Cerebellar cortex (tissue), 1 donor: ENCODE data around the gene YARS1.

Experiments used
- DNase-seq: peaks from one replicate; pipeline ENCODE4 v3.0.0-alpha.2; 2015; ENCODE audit warnings: low spot score

The YARS1 gene

DNA sequence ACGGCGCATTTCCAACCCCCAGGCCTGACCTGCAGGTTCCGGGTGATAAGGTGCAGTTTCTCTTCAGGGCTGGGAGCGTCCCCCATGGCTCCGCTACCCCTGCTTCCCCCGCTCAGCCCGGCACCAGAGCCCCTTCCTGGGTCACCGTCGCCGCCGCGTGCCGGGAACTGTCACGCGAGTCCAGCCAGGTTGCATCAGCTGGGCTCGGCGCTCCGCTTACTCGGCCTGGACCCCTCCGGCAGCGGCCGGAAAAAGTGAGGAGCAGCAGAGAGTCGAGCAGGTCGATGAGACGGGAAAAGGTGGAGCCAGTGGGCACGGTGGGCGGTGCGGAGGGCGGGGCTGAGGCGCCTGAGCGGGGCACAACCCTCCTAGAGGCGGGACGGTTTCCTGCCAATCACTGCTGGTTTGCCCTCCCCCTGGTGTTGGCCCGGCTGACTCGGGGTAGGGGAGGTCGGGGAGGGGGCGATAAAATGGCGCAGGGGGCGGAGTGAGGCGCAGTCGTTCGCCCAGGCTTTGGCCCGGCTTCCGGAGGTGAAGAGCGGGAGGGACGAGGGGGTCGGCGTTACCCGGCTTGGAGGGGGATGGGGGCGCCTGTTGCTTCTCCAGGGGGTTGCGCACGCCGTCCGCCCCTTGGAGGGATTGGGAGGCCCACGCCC lies at the start of gene YARS1, which contains the start of gene S100PBP:
Gene YARS1, minus strand, starts transcription at position 200 of the 656 bp plus-strand sequence. Its CDS starts 114 bp downstream, at position 86.
Gene S100PBP, plus strand, starts transcription at position 495 of the 656 bp plus-strand sequence. CDS start 8,447 bp downstream, outside the sequence.
- peak; percentile 99 for DNase-seq

GRCh38 chr1:32865639-32866405 lies 48.7 kb upstream of the YARS1 start:
- DNase-seq, result no peak

- no peak for DNase-seq
Observed at GRCh38 chr1:32864375-32865019, 47.3 kb upstream of the YARS1 start.

DNA sequence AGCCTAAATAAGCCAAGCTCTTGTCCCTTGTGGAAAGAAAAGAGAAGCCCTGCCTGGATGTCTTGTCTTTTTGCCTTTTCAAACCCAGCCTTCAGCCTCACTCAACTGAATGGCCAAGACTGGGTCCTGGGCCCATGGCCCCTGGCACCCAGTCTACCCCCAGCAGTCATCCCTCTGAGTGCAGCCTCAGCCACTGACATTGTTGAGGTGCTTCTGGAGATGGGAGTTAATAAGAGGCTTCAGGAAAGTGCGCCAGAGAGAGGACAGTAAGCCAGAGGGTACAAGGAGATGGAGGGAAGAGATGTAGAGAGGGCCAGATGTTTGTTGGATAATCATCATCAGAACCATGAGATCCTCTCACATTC lies 46.7 kb upstream of the YARS1 start:
- no peak for DNase-seq

DNA sequence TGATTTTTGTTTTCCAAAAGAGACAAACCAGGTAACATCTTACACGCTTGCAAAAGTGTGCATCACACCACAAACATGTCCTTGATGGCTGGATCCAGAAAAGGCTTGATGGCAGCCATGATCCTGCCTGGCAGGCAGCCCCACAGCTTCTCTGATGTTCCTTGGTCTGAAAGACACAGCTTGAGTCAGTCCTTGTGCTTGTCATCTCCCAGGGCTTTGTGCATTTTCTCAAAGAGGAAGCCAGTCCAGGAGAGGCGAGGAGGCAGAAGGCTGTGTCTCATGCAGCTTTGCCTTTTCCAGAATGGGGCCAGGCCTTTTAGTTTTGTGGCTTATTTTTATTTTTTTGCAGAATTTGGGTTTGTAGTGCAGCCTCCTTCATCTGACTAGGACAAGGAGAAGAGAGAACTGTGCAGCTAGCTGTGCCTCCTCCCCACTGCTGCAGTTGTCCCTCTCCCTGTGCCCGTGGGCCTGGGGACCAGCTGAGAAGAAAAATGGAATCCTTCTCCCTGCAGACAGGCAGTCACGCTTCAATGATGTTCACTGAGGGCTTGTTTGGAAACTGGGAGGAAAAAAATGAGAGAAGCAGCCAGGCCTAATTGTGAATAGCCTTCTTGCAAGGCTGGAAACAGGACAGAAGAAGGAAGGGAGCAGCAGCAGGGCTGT lies 46.2 kb upstream of the YARS1 start:
- DNase-seq, result no peak

- peak; percentile 93 for DNase-seq
Observed at GRCh38 chr1:32861904-32862695, 44.9 kb upstream of the YARS1 start.

DNA sequence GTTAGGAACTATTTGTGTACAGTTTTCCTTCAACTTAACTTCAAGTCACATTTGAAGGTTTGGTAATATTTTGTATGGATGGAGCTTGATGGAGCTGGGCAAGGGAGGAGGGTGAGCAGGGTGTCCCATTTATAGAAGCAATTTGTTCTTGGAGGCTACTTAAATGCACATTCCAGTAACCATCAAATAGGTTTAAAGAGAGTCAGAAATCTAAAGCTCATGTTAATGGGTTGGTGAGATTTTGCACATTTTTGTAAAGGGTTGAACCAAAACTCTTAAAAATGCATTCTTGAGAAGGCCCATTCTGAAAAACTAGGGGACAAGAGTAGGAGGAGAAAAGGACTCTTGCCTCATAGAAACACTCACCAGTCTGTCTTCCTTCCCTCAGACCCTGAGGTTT lies 43.4 kb upstream of the YARS1 start:
- no peak for DNase-seq

GRCh38 chr1:32859915-32860314 lies 42.8 kb upstream of the YARS1 start:
- no peak for DNase-seq

GRCh38 chr1:32858791-32859190 lies 41.6 kb upstream of the YARS1 start:
- DNase-seq, result no peak

- DNase-seq, result no peak
Observed at GRCh38 chr1:32858136-32858535, 41.0 kb upstream of the YARS1 start.

DNA sequence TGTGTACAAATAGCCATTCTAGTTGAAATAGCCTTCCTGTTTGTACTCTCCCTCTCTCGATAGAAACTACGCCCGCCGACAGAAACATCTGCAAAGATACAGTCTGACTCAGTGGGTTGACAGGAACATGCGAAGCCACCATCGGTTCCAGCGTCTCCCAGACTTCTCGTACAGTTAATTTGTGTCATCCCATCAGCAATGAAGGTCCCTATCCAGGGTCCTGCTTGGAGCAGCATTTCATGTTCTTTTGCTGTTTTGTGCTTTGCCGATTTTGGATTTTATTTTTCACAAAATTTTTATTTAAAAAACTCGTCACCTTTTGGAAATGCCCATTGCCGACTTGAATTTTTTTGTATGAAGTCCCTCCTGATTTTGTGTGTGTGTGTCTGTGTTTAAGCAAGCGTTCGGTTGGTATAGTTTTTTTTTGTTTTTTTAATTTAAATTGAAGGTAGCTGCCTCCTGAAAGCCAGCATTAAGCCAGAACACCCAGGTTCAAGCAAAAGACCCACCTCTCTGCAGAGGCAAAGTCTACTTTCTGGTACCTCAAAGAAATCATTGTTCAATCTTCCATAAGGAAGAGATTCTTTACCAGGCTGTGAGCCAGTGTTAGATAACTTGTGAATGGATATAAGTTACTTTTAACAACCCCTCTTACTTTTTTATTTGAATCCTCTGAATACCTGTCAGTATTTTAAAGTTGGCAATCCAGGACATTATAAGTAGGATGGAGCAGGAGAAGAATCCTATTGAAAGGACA lies 38.9 kb upstream of the YARS1 start:
- DNase-seq, result no peak

GRCh38 chr1:32848354-32849063 lies 31.4 kb upstream of the YARS1 start:
- DNase-seq, result no peak

GRCh38 chr1:32831878-32832277 lies 14.7 kb upstream of the YARS1 start:
- DNase-seq, result no peak

DNA sequence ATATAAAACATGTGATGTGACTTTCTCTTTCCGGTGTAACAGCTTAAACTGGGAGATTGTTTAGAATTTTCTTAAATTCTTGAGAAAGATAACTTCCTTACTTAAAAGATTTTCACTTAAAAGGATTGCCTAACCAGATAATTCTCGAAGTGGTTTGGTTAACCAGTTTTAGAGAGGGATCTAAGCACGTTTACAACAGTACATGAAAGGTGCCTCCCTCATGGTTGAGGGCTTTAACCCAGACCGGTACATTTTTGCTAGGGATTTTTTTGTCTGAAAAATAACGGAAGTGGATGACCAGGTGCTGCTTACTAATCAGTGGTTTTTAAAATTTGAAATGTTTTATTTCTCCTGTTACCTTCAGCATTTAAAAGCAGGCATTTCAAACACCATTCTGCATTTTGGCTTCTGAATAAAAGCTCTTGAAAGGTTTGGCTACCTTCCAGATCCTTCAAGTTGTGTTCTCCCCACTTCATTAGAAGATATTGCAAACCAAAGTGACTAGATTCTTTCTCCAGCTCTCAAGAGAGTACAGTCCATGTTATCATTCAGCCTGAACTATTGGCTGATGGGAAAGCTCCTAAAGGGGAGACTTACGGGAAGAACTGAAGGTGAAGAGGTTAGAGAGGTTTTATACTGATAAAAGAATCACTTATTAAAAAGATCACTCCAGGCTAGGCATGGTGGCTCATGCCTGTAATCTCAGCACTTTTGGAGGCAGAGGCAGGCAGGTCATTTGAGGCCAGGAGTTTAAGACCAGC lies 13.1 kb upstream of the YARS1 start:
- no peak for DNase-seq

DNA sequence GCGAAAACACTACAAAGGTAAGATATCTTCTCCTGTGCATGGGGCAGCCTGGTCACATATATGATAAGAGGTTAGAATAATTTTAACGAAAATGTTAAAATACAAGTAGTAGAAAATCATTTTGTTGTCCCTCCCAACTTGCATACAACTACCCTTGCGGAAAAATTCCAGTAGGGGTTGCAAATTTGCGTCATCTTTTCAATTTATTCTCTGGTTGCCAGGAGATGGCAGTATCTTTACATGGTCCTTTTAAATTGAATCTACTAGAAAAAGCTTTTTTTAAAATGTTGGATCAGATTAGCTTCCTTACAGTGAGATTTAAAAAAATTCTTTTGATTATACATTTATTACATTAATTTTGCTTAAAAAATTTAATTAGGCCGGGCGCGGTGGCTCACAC lies 11.2 kb upstream of the YARS1 start:
- DNase-seq, result peak; percentile 66

DNA sequence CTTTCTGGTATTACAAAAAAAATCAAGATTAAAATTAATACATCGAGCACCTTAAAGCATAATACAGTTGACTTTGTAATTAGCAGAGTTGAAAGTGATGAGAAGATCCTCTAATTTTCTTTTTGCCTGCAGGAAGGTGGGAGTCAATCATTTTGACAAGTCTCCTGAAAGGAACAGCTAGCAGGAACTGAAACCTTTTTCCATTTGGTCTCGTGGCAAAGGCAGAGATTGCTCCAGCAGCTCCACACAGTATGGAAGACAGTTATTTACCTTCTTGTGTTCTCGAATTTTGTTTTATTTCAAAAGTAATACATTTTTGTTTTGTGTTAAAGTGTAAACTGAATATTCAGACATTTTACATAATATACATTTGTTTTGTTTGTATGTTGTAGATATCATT lies 8.0 kb upstream of the YARS1 start:
- DNase-seq, result no peak

DNA sequence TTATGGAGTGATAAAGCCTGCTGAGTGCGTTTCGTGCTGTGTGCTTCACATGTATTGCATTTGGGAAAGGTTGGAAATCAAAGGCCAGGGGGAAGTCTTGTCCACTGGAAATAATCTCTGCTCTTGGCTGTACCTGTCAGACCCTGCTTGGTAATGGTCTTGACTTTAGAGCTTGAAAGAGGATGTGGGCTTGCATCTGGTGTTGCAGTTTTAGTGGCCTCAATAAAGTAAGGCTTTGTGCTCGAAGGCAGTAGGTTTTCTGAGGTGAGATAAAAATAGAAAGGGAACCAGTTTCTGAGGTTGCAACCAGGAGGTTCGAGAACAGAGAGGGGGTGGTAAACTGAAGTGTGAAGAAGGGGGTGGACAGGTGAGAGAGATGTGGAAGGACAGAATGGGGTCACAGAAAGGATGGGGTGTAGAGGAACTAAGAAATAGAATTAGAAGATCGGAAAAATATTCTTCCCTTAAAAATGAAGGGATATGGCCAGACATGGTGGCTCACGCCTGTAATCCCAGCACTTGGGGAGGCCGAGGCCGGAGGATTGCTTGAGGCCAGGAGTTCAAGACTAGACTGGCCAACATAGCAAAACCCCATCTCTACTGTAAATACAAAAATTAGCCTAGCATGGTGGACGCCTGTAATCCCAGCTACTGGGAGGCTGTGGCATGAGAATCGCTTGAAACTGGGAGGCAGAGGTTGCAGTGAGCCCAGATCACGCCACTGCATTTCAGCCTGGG lies 1.8 kb upstream of the YARS1 start:
- peak; percentile 9 for DNase-seq
